Tibial nerve (tissue), 4 donors: ENCODE measurements around the gene SINHCAF.

Source experiments
- CTCF ChIP-seq, 5 experiments: fragments of 200-600 bp in 3 of 5; fragments of 450-650 bp in 2 of 5; sonication (generic) in 3 of 5; IDR thresholded peaks; one replicate each; pipeline ENCODE4 v1.5.1; 2016 to 2019; ENCODE audit warnings: antibody characterized with exemption in 5 of 5, mild to moderate bottlenecking in 3 of 5, moderate library complexity in 2 of 5
- EP300 ChIP-seq, 2 donors: sonication (generic); formaldehyde crosslinking; IDR thresholded peaks; one replicate each; pipeline ENCODE4 v1.6.1; 2017; ENCODE audit warnings: antibody characterized with exemption in 2 of 2, mild to moderate bottlenecking in 1 of 2
- POLR2A ChIP-seq, 2 donors: fragments of 450-650 bp; IDR thresholded peaks; one replicate each; pipeline ENCODE4 v1.6.1; 2017; ENCODE audit warnings: antibody characterized with exemption in 2 of 2, mild to moderate bottlenecking in 2 of 2, moderate library complexity in 2 of 2

DNA sequence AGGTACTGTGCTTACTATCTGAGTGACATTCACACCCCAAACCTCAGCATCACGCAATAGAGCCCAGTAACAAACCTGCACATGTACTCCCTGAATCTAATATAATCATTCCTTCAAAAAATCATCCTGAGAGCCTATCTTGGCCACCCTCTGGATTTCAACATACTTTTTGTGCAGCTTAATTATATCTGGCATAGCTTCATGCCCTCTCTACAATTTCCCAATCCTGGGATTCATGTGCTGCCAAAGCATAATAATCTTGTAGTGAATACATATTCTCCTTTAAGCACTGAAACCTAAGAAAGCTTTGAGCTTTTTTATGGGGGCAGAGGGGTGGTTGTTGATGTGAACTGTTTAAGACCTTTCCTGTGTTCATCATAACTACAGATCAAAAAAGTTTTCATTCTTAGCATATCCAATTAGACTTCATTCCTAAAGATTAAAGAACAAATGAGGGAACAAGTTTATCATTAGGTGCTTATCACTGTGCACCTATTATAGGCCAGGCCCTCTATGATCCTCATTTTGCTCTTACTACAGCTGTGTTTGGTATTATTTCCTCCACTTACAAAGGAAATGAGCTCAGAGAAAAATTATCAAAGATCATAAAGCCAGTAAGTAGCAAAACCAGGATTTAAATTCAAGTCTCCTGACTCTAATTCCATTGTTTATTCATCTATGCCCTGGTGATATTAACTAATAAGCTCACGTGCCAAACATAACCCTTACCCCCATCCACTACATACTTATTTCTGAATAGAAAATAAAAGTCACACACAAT lies 51.2 kb downstream of the SINHCAF start:
- TF ChIP-seq CTCF (IDR thresholded peaks at IDR 0.05) = no peak
- TF ChIP-seq POLR2A (IDR thresholded peaks at IDR 0.05) = no peak
- TF ChIP-seq EP300 (IDR thresholded peaks at IDR 0.05) = no peak
